CD4-positive, alpha-beta T cell treated with Interleukin-17A for 4 hours (primary cell): ENCODE data around the gene CCDC170.

Experiments used
- DNase-seq: peaks from one replicate; pipeline ENCODE4 v3.0.0-alpha.2; 2020; ENCODE audit warnings: mixed read lengths

Gene CCDC170

GRCh38 chr6:151549790-151550189 is 56.0 kb downstream of the CCDC170 start:
- DNase-seq: no peak

GRCh38 chr6:151550618-151551017 is 56.8 kb downstream of the CCDC170 start:
- DNase-seq: no peak

- no peak for DNase-seq
Measured at GRCh38 chr6:151551223-151551857, 57.5 kb downstream of the CCDC170 start.

GRCh38 chr6:151553416-151554165 is 59.8 kb downstream of the CCDC170 start:
- DNase-seq: no peak

- DNase-seq: no peak
Measured at GRCh38 chr6:151561238-151561637, 67.4 kb downstream of the CCDC170 start.

- DNase-seq: no peak
Measured at GRCh38 chr6:151564654-151565053, 70.8 kb downstream of the CCDC170 start.

- no peak for DNase-seq
Measured at GRCh38 chr6:151565940-151566339, 72.1 kb downstream of the CCDC170 start.

GRCh38 chr6:151566557-151566956 is 72.7 kb downstream of the CCDC170 start:
- no peak for DNase-seq

GRCh38 chr6:151576633-151577032 is 82.8 kb downstream of the CCDC170 start:
- DNase-seq: no peak

- DNase-seq: no peak
Measured at GRCh38 chr6:151577257-151577656, 83.4 kb downstream of the CCDC170 start.

GRCh38 chr6:151585741-151586140 is 91.9 kb downstream of the CCDC170 start:
- no peak for DNase-seq

GRCh38 chr6:151589667-151590066 is 95.8 kb downstream of the CCDC170 start:
- no peak for DNase-seq

- no peak for DNase-seq
Measured at GRCh38 chr6:151590742-151591141, 96.9 kb downstream of the CCDC170 start.

- DNase-seq: no peak
Measured at GRCh38 chr6:151592449-151593159, 98.8 kb downstream of the CCDC170 start.

GRCh38 chr6:151609146-151609902 is 115.5 kb downstream of the CCDC170 start:
- DNase-seq: no peak

GRCh38 chr6:151610326-151610725 is 116.5 kb downstream of the CCDC170 start:
- DNase-seq: no peak

GRCh38 chr6:151614630-151615029 is 120.8 kb downstream of the CCDC170 start:
- DNase-seq: no peak

GRCh38 chr6:151616091-151616513 is 122.3 kb downstream of the CCDC170 start:
- no peak for DNase-seq

- DNase-seq: no peak
Measured at GRCh38 chr6:151616600-151616999, 122.8 kb downstream of the CCDC170 start.

- DNase-seq: no peak
Measured at GRCh38 chr6:151617539-151617938, 123.7 kb downstream of the CCDC170 start.

- no peak for DNase-seq
Measured at GRCh38 chr6:151618717-151619116, 124.9 kb downstream of the CCDC170 start.

- DNase-seq: no peak
Measured at GRCh38 chr6:151620179-151620578, 126.4 kb downstream of the CCDC170 start.

GRCh38 chr6:151624071-151624470 is 130.3 kb downstream of the CCDC170 start:
- no peak for DNase-seq
